ENCODE measurements around the gene RHNO1. TPM values are rescaled to one million over a fixed set of nuclear protein-coding genes. Genes with fewer than 3 reads are reported as not detected.

Gene RHNO1
- polyA plus RNA-seq, 4 donors = 15.7 to 25.1 (median 19.6) TPM

DNA sequence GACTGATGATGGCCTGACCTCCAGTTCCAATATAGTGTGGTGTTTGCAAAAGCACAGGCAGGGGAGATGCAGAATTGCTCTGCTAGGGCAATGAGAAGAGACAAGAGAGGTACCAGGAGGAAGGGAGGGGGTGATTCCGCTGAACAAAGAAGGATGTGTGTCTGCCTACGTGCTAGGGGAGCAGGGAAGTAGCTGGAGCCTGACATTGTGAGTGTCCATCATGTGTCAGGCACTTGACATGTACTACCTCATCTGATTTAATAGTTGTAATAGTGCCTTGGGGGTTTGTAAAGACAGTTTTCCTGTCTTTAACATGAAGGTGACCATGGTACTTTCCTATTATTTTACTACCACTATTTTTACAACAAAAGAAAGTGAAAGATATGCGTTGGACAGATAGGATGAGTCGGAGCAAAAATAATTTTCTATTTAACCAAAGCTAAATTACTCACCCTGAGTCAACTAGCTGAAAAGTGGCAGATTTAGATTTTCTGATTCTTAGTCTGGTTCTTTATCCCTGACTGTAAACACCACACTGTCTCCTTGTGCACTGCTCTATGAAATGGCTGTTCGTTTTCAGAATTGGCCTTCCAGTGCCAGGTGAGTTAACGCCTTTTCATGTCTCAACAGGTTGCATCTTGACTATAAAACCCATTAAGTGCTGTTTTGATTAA lies 48.4 kb downstream of the RHNO1 start:
- peaks cover 0 to 23% (median 2%) of the 10 kb centered on the region in 3 donors for H3K36me3 ChIP-seq (ENCODE audit: control insufficient read depth in 3 of 3, insufficient read depth in 2 of 3, low read depth in 1 of 3, low read length in 3 of 3)
- H3K4me3 ChIP-seq (ENCODE audit: low read depth in 1 of 3, low read length in 3 of 3) = no peak overlapping the region
- no peak overlapping the region for H3K27ac ChIP-seq (ENCODE audit: low read depth in 1 of 3, low read length in 2 of 3)
- H3K4me1 ChIP-seq (ENCODE audit: control insufficient read depth in 3 of 3, insufficient read depth in 2 of 3, low read depth in 1 of 3, low read length in 2 of 3) = no peaks in the 10 kb centered on the region
- no peaks in the 10 kb centered on the region for H3K27me3 ChIP-seq (ENCODE audit: control insufficient read depth in 3 of 3, insufficient read depth in 3 of 3, low read length in 3 of 3)
- 82 to 89% (median 86%) methylated on average over 6 of the region's 6 CpGs for WGBS, 3 donors
- no peaks in the 10 kb centered on the region for H3K9me3 ChIP-seq (ENCODE audit: control insufficient read depth in 2 of 2, insufficient read depth in 1 of 2, low read depth in 1 of 2, low read length in 1 of 2)
- FAIRE-seq = no peak
- no peak for DNase-seq

GRCh38 chr12:2930865-2931264 lies 53.8 kb downstream of the RHNO1 start:
- DNase-seq = no peak
- H3K27me3 ChIP-seq (ENCODE audit: control insufficient read depth in 3 of 3, insufficient read depth in 3 of 3, low read length in 3 of 3) = no peaks in the 10 kb centered on the region
- H3K9me3 ChIP-seq (ENCODE audit: control insufficient read depth in 2 of 2, insufficient read depth in 1 of 2, low read depth in 1 of 2, low read length in 1 of 2) = no peaks in the 10 kb centered on the region
- H3K4me1 ChIP-seq (ENCODE audit: control insufficient read depth in 3 of 3, insufficient read depth in 2 of 3, low read depth in 1 of 3, low read length in 2 of 3) = no peaks in the 10 kb centered on the region
- FAIRE-seq = no peak
- H3K4me3 ChIP-seq (ENCODE audit: low read depth in 1 of 3, low read length in 3 of 3) = no peak overlapping the region
- H3K36me3 ChIP-seq (ENCODE audit: control insufficient read depth in 3 of 3, insufficient read depth in 2 of 3, low read depth in 1 of 3, low read length in 3 of 3) = peaks cover 0 to 27% (median 3%) of the 10 kb centered on the region in 3 donors
- 84 to 91% (median 88%) methylated on average over 8 of the region's 8 CpGs for WGBS, 3 donors
- H3K27ac ChIP-seq (ENCODE audit: low read depth in 1 of 3, low read length in 2 of 3) = no peak overlapping the region

GRCh38 chr12:2933586-2933985 lies 56.6 kb downstream of the RHNO1 start:
- no peaks in the 10 kb centered on the region for H3K9me3 ChIP-seq (ENCODE audit: control insufficient read depth in 2 of 2, insufficient read depth in 1 of 2, low read depth in 1 of 2, low read length in 1 of 2)
- no peak overlapping the region for H3K27ac ChIP-seq (ENCODE audit: low read depth in 1 of 3, low read length in 2 of 3)
- no peak for FAIRE-seq
- peaks cover 3 to 27% (median 3%) of the 10 kb centered on the region in 3 donors for H3K36me3 ChIP-seq (ENCODE audit: control insufficient read depth in 3 of 3, insufficient read depth in 2 of 3, low read depth in 1 of 3, low read length in 3 of 3)
- no peaks in the 10 kb centered on the region for H3K27me3 ChIP-seq (ENCODE audit: control insufficient read depth in 3 of 3, insufficient read depth in 3 of 3, low read length in 3 of 3)
- DNase-seq = no peak
- 96 to 97% (median 97%) methylated on average over 6 of the region's 6 CpGs for WGBS, 3 donors
- H3K4me3 ChIP-seq (ENCODE audit: low read depth in 1 of 3, low read length in 3 of 3) = no peak overlapping the region
- H3K4me1 ChIP-seq (ENCODE audit: control insufficient read depth in 3 of 3, insufficient read depth in 2 of 3, low read depth in 1 of 3, low read length in 2 of 3) = no peaks in the 10 kb centered on the region

DNA sequence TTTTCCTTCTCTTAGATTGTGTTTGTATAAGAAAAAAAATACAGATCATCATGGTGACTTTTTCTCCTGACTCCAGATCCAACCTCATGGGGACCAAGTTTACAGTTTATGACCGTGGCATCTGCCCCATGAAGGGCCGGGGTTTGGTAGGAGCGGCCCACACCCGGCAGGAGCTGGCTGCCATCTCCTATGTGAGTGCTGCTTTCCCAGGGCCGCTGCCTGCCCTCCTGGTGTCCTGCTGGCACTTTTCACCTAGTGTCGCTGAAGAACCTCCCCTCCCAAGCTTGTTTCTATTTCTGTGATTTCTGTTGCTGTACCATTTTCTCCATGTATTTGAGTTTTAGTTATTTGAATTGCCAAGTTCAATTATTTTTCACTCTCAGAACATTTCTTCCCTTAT lies 57.3 kb downstream of the RHNO1 start:
- no peaks in the 10 kb centered on the region for H3K4me1 ChIP-seq (ENCODE audit: control insufficient read depth in 3 of 3, insufficient read depth in 2 of 3, low read depth in 1 of 3, low read length in 2 of 3)
- H3K9me3 ChIP-seq (ENCODE audit: control insufficient read depth in 2 of 2, insufficient read depth in 1 of 2, low read depth in 1 of 2, low read length in 1 of 2) = no peaks in the 10 kb centered on the region
- DNase-seq (no peak), FAIRE-seq (no peak)
- H3K4me3 ChIP-seq (ENCODE audit: low read depth in 1 of 3, low read length in 3 of 3) = no peak overlapping the region
- no peaks in the 10 kb centered on the region for H3K27me3 ChIP-seq (ENCODE audit: control insufficient read depth in 3 of 3, insufficient read depth in 3 of 3, low read length in 3 of 3)
- H3K36me3 ChIP-seq (ENCODE audit: control insufficient read depth in 3 of 3, insufficient read depth in 2 of 3, low read depth in 1 of 3, low read length in 3 of 3) = peaks cover 3 to 34% (median 6%) of the 10 kb centered on the region in 3 donors
- H3K27ac ChIP-seq (ENCODE audit: low read depth in 1 of 3, low read length in 2 of 3) = no peak overlapping the region
- 92 to 93% (median 92%) methylated on average over 6 of the region's 6 CpGs for WGBS, 3 donors

DNA sequence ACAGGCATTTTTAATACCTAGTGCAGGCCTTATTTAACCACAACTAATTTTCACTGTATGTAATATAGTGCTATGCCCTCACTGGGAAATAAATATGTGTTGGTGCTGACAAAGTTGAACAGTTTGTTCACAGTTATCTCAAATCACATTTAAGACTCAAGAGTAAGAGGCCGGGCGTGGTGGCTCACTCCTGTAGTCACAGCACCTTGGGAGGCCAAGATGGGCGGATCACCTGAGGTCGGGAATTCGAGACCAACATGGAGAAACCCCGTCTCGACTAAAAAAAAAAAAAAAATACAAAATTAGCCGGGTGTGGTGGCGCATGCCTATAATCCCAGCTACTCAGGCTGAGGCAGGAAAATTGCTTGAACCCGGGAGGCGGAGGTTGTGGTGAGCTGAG lies 59.3 kb downstream of the RHNO1 start:
- H3K36me3 ChIP-seq (ENCODE audit: control insufficient read depth in 3 of 3, insufficient read depth in 2 of 3, low read depth in 1 of 3, low read length in 3 of 3) = peaks cover 1 to 39% (median 9%) of the 10 kb centered on the region in 3 donors
- 91 to 97% (median 94%) methylated on average over 11 of the region's 11 CpGs for WGBS, 3 donors

DNA sequence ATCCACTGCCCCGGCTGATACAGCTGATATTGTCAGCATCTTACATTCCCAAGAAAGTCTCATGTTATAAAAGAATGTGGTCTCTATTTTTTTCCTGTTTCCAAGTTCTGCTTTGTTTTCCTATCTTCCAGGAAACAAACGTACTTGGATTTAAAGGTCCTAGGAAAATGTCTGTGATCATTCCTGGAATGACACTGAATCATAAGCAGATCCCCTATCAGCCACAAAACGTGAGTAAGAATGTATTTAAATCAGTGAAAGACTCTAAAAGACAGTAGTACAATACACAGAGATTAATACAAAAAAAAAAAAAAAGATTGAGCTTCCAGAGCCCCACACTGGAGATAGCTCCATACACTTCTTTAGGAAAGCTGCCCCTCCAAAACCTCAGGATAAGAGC lies 60.5 kb downstream of the RHNO1 start:
- no peaks in the 10 kb centered on the region for H3K9me3 ChIP-seq (ENCODE audit: control insufficient read depth in 2 of 2, insufficient read depth in 1 of 2, low read depth in 1 of 2, low read length in 1 of 2)
- no peaks in the 10 kb centered on the region for H3K4me1 ChIP-seq (ENCODE audit: control insufficient read depth in 3 of 3, insufficient read depth in 2 of 3, low read depth in 1 of 3, low read length in 2 of 3)
- no peak for DNase-seq
- H3K27ac ChIP-seq (ENCODE audit: low read depth in 1 of 3, low read length in 2 of 3) = no peak overlapping the region
- H3K36me3 ChIP-seq (ENCODE audit: control insufficient read depth in 3 of 3, insufficient read depth in 2 of 3, low read depth in 1 of 3, low read length in 3 of 3) = peaks cover 1 to 40% (median 9%) of the 10 kb centered on the region in 3 donors
- no peaks in the 10 kb centered on the region for H3K27me3 ChIP-seq (ENCODE audit: control insufficient read depth in 3 of 3, insufficient read depth in 3 of 3, low read length in 3 of 3)
- no peak for FAIRE-seq
- H3K4me3 ChIP-seq (ENCODE audit: low read depth in 1 of 3, low read length in 3 of 3) = no peak overlapping the region
- 83 to 84% (median 84%) methylated on average over 3 of the region's 3 CpGs for WGBS, 3 donors

More for the DNA sequence above, 59.3 kb downstream of the RHNO1 start:
- Histone ChIP-seq H3K9me3 (ENCODE audit: control insufficient read depth in 2 of 2, insufficient read depth in 1 of 2, low read depth in 1 of 2, low read length in 1 of 2) (no peaks in the 10 kb centered on the region), H3K4me3 (ENCODE audit: low read depth in 1 of 3, low read length in 3 of 3) (no peak overlapping the region), H3K27ac (ENCODE audit: low read depth in 1 of 3, low read length in 2 of 3) (no peak overlapping the region), H3K4me1 (ENCODE audit: control insufficient read depth in 3 of 3, insufficient read depth in 2 of 3, low read depth in 1 of 3, low read length in 2 of 3) (no peaks in the 10 kb centered on the region), H3K27me3 (ENCODE audit: control insufficient read depth in 3 of 3, insufficient read depth in 3 of 3, low read length in 3 of 3) (no peaks in the 10 kb centered on the region)
- FAIRE-seq (no peak), DNase-seq (no peak)

Other genes starting within 250 kb of the RHNO1 start
- 10 to 100 TPM; 20.3 to 48.6 (median 34.4) TPM for gene FKBP4, start 82.3 kb upstream of the RHNO1 start, polyA plus RNA-seq
- gene ITFG2, start 64.6 kb upstream of the RHNO1 start, polyA plus RNA-seq = 10 to 100 TPM; 17.0 to 45.9 (median 22.3) TPM
- gene NRIP2, start 42.2 kb upstream of the RHNO1 start, polyA plus RNA-seq = 1 to 10 TPM in 2 of 4 donors, under 1 TPM in 1, not detected in 1; 0.22 to 4.0 (median 3.1) TPM
- 1 to 10 TPM in 1 of 4 donors, under 1 TPM in 1, not detected in 2; 0.22 to 2.5 TPM for gene TEX52, start 20.2 kb upstream of the RHNO1 start, polyA plus RNA-seq
- gene FOXM1, start within 50 bp of the RHNO1 start, polyA plus RNA-seq = 10 to 100 TPM in 2 of 4 donors, 1 to 10 TPM in 2; 2.4 to 38.8 (median 10.3) TPM
- 10 to 100 TPM in 1 of 4 donors, 1 to 10 TPM in 3; 3.1 to 10.5 (median 5.5) TPM for gene TULP3, start 13.7 kb downstream of the RHNO1 start, polyA plus RNA-seq
- 10 to 100 TPM in 2 of 4 donors, 1 to 10 TPM in 2; 2.3 to 18.7 (median 10.3) TPM for gene TEAD4, start 82.2 kb downstream of the RHNO1 start, polyA plus RNA-seq
- 10 to 100 TPM in 2 of 4 donors, 1 to 10 TPM in 2; 1.3 to 25.5 (median 12.8) TPM for gene TSPAN9, start 200.2 kb downstream of the RHNO1 start, polyA plus RNA-seq

Data from small intestine (tissue), 7 donors.